GM18511 (cell line): Measurements from ENCODE around the gene APBA2.

Experiments used
- ATAC-seq: cut with Tn5 transposase; IDR thresholded peaks from one replicate; pipeline ENCODE4 v1.9.1; 2021; ENCODE audit warnings: mild to moderate bottlenecking, moderate library complexity; ENCODE audit not compliant: unreplicated experiment

Gene APBA2

DNA sequence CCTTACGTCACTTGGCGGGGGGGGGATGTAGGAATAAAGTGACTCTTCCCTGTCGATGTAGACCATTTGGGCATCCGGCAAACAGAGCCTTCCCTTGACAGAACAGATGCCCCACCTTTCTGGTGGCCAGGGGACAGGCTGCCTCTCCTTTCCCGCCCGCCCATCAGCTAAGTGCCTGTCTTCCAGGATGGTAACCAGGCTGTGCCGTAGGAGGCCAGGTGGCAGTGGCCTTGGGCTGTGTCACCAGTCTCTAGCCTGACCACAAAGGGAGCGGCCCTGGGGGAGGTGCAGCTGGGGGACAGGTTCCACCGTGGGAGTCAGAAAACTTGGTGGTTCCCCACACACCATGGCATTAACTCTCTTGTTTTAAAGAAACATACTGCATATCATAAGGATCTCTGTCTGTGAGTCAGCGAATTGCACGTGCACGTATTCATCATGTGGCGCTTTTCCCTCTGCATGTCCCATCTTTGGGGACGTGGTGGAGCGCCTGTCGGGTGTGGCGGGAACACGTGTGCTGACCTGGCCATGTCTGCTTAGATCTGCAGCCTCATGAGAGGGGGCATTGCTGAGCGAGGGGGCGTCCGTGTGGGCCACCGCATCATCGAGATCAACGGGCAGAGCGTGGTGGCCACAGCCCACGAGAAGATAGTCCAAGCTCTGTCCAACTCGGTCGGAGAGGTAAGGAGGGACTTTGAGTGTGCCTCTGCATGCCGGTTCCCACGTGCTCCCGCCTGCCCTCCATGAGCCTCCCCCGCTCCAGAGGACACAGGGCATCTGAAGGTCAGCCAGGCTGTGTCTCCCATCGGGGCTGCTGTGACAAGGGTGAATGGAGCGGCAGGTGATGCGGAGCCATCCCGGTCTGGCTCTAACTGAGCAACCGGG, 227.8 kb downstream of the APBA2 start:
- no peak for ATAC-seq

- no peak for ATAC-seq
Observed at GRCh38 chr15:29114221-29115092, 228.7 kb downstream of the APBA2 start.

- ATAC-seq: no peak
Observed at GRCh38 chr15:29115093-29115991, 229.6 kb downstream of the APBA2 start.

DNA sequence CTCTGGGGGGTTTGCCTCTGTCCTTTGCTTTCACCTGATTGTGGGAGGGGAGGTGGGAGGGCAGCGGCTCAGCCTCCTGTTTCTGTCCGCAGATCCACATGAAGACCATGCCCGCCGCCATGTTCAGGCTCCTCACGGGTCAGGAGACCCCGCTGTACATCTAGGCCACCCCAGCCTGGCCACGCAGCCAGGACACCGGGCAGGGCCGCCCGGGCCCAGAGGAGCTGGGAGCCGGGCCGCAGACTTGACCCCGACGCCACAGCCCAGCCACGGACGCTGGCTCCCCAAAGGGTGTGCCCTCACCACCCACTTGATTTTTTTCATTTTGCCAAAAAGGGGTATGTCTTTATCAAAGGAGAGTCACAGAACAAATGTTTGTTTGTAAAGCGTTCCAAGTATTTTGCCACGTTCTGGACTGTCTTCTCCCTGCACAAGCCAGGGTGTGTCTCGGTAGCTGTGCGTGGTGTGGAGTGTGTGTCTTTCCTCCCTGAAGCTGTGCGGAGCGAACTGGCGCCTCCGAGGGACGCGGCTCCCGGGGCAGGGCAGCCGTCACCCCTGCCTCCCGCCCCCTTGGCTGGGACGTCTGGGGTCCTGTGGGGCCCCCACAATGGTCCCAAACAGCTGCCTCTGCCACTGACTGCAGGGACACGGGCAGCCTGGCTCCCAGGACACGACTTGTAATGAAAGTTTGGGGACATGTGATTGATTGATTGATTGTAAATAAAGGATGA, 231.4 kb downstream of the APBA2 start:
- ATAC-seq: no peak

DNA sequence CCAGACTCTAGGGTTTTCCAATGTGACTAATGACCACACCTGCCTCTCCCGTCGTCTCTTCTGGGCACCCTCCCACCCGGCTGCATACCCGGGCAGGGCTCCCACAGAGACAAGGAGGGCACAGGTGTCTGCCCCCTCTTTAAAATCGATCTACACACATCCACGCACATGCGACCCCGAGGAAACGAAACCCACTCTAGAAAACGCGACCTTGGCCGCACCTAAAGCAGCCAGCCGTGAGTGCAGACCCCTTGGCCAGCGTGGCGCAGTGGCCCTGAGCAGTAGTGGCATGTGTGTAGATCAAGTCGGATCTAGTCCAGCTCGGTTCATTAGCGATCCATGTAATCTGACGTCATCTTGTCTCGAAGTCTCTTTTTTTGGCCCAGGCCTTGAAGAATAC, 232.0 kb downstream of the APBA2 start:
- no peak for ATAC-seq

- ATAC-seq: no peak
Observed at GRCh38 chr15:29119847-29120246, 234.1 kb downstream of the APBA2 start.

DNA sequence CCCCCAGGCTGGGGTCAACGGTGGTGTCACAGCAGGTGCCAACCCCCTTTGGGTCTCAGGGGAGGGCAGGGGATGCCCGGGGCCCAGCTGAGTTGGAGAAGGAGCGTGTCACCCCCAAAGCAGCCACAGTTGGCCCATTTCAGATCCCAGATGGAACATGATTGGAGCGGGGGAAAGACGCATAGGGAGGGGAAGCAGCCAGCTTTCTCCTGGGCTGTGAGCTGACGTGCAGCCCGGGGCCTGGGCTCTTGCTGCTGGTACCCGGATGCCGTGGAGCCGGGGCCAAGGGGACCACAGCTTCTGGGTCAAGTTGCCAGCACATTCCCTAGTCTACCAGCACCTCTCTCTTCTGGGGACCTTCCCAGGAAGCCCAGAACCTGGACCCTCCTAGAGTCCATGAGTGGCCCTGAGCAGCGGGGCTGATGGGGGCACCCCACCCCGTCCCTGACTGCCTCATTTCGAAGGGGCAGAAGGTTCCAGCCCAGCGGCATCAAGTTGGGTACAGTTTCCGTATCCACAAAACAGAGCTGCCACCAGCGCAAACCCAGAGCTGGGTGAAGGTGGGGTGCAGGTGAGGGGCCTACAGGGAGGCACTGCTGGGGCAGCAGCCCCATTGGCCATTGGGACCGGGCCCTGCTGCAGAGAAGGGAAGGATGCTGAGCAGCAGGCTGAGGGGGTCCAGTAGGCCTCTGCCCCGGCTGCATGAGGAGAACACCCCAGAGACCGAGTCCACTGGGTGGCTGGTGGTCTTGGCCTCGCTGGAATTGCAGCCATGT, 235.0 kb downstream of the APBA2 start:
- ATAC-seq: no peak

DNA sequence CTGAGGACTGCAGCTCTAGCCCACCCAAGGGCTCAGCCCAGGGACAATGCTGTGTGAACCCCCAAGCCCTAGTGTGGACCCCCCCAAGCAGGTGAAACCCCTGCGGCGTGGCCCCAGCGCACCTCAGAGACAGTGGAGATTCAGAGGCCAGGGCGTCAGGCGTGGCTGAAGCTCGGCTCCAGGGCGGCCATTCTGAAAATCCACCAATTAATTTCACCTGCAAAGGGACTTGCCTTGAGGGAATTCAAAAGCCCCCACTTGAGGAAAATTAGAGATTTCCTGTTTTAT, 235.5 kb downstream of the APBA2 start:
- no peak for ATAC-seq

DNA sequence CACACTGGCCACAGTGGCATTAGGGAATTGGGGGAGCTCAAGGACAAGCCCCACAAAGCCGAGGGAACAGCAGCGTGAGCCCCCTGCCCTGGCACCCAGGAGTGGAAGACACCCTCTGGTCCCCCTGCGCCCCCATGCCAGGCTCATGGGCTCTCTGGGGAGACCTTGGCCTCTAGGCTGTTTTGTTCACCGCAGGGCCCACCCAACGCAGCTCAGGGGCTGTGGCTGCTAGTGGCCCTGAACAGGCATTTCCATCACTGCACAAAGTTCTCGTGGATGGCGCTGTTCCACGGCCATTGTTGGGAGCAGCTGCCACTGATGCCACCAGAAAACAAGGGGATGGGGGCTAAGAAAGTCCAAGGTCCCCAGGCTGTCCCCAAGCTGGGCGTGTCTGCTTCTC, 236.1 kb downstream of the APBA2 start:
- no peak for ATAC-seq

DNA sequence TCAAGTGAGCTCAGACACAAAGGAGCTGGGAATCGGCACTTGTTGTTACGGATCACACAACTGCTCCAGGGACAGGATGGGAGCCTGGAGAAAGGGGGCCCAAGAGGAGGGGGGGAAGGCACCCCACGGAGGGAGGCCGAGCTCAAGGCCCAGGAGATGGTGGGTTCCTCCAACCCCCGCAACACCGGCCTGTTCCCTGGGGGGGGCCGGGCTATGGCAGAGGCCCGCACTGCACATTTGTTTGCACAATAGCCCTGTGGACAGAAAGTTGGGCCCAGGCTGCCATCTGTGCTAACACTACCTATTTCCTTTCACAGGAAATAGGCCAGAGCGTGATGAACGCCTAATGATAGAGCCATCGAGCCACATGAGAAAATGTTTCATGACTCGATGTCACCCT, 236.7 kb downstream of the APBA2 start:
- ATAC-seq: no peak

DNA sequence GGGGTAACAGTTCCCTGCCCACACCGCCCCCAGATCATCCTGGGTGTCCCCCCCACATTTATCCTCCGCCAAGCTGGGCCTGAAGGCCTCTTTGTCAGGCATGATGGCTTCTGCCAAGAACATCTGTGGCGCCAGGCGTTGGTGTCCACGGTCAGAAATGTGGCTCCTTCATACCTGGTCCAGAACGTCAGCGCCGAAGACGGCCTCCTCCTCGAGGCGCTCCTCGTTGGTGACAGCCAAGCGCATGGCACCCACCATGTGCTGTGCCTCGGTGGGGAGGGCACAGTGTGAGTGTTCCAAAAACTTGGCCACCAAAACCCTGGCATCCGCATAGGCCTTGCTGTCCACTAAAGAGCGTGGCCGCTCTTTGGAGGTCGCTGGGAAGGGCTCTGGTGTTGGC, 237.4 kb downstream of the APBA2 start:
- no peak for ATAC-seq

DNA sequence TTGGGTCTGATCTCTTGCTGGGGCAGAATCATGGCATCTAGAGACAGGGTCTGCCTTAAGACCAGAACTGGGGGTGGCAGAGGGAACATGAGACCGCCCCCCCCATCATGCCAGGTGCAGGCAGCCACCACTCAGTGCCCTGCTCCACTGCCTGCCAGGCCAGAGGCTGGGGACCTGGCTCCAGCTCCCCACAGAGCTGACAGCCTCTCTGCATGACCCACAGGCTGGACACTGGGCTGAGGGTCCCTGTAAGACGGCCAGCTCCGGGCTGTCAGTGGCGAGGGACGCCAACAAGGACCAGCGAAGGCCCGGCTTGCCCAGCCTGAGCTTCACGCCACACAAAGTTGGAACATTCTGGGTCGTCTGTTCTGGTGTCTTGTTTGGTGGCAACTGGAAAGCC, 238.2 kb downstream of the APBA2 start:
- ATAC-seq: no peak

- no peak for ATAC-seq
Observed at GRCh38 chr15:29124581-29125381, 239.0 kb downstream of the APBA2 start.

- no peak for ATAC-seq
Observed at GRCh38 chr15:29125382-29126207, 239.8 kb downstream of the APBA2 start.

- ATAC-seq: no peak
Observed at GRCh38 chr15:29126208-29126536, 240.4 kb downstream of the APBA2 start.

DNA sequence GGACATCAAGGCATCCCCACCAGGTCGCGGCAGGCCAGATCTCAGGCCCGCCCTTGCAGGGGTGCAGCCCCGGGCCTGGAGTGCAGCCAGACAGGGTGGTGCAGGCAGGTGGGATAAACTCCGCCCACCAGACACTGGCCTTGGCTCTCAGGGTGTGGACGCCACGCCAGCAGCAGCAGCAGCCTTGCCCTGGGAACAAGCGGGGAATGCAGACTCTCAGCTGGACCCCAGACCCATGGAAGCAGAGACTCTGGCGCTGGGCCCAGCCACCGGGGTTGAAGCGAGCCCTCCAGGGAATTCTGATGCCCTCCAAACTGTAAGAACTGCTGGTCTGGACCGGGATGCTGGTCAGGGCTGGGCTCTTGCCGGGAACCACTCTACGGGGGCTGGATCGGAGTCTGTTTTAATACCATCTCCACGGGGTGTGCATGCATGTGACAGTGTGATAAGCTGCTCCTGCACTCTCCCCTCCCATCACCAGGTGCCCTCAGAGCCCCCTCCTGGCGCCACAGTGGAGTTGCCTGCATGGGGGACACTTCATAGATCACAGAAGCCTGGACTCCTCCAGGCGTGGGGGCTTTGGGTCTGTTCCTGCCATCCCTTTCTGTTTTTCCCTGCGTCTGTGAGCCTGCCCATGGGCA, 241.2 kb downstream of the APBA2 start:
- no peak for ATAC-seq

DNA sequence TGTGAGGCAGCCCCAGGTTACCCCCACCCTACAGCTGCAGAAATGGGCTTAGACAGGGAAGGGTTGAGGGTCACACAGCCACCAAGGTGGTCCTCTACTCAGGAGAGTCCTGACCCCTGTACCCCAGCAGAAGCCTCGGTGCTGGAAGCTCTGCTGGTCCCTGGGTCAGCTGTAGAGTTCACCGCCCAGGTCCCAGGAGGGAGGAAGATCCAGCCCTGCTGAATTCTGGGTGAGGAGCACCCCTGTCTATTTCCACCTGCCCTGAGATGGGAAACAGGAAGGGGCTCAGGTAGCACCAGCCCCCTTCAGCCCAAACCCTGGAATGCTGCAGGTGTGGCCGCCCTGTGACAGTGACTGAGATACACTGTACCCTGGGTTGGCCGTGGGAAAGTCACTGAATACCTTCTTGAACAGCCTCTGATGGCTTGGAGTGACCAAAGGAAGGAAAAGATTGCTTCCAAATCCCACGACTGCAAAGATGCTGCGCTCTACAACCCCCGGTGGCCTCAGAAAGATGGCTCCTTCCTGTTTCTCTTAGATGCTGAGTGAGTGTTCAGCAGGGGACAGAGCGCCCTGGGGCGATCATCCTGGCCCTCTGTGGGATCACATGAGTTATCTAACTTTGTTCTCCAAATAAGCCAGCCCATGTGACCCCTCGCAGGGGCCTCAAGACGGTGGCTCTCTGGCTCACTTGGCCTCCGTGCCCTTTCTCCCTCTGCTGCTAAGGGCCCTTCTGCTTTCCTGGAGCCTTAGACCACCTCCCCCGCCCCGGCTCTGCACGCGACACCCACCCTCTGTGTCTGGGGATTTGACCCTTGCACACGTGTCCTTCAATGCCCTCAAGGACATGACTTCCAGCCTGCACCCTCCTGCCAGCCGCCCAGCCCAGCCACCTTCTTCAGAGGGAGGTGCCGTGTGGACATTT, 242.0 kb downstream of the APBA2 start:
- ATAC-seq: no peak
